ENCODE measurements around the gene BEND5. TPM values are rescaled to one million over a fixed set of nuclear protein-coding genes. Genes with fewer than 3 reads are reported as not detected.

Gene BEND5
- total and polyA plus RNA-seq, 7 donors = 0.84 to 3.7 (median 1.6) TPM

DNA sequence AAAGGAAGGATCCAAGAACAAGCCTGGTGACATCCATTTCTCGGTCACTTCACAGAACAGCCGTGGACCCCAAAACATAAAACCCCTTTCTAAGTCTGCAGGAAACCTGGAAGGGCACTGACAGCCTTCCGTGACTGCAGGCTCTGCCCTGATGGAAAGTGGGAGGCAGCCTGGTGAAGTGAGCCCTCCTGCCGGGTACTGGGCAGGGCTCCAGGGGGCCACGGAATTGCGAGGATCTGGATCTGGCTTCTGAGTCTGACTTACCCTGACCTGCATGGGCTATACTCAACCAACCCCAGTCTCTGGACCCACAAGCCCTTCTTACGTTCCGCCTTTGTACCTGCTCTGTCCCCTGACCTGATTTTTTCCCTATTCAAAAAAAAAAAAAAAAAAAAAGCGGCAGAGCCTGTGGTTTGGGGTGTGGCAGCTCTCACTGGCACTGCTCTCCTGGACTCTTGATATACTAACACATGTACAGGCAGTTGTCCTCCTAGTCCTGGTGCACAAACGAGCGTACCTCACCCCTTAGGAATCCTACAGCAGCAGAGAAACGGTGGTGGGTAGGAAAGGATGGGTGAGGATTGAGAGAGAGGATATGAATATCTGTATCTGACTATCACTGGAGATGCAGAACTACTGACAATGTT, 82.9 kb downstream of the BEND5 start:
- Histone ChIP-seq H3K27ac (no peak overlapping the region), H3K4me1 (no peaks in the 10 kb centered on the region), H3K9me3 (no peaks in the 10 kb centered on the region), H3K4me3 (no peak overlapping the region), H3K36me3 (ENCODE audit: insufficient read depth in 1 of 2, low read depth in 1 of 2) (no peaks in the 10 kb centered on the region), H3K27me3 (ENCODE audit: insufficient read depth in 3 of 3, low read length in 2 of 3) (peaks cover 0 to 10% (median 7%) of the 10 kb centered on the region in 3 donors)
- intact Hi-C loops (cut with DNase I) = no loop called here
- TF ChIP-seq, protein P1, sequence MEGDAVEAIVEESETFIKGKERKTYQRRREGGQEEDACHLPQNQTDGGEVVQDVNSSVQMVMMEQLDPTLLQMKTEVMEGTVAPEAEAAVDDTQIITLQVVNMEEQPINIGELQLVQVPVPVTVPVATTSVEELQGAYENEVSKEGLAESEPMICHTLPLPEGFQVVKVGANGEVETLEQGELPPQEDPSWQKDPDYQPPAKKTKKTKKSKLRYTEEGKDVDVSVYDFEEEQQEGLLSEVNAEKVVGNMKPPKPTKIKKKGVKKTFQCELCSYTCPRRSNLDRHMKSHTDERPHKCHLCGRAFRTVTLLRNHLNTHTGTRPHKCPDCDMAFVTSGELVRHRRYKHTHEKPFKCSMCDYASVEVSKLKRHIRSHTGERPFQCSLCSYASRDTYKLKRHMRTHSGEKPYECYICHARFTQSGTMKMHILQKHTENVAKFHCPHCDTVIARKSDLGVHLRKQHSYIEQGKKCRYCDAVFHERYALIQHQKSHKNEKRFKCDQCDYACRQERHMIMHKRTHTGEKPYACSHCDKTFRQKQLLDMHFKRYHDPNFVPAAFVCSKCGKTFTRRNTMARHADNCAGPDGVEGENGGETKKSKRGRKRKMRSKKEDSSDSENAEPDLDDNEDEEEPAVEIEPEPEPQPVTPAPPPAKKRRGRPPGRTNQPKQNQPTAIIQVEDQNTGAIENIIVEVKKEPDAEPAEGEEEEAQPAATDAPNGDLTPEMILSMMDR (IDR thresholded peaks at IDR 0.05) = no peak
- 52 to 62% (median 54%) methylated on average over 12 of the region's 12 CpGs for WGBS, 3 donors
- DNase-seq = no peak
- no peak for ATAC-seq

DNA sequence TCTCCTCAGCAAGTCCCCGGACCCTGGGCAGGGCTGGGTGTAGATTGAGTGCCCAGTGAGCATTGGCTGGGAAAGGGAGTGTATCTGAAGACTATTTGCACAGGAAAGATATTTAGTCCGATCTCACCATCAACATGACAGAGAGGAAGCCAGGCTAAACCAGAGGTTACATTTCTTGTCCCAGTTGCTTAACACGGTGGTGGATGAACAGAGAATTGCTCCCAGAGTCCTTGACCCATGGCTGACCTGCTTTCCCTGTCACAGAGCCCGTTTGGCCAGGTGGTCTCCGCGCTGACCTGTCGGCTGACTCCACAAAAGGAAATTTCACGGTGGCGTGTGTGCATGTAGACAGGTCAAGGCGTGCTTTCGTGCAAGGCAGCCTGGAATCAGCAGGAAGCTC, 83.5 kb downstream of the BEND5 start:
- H3K27me3 ChIP-seq (ENCODE audit: insufficient read depth in 3 of 3, low read length in 2 of 3) = peaks cover 0 to 10% (median 7%) of the 10 kb centered on the region in 3 donors
- DNase-seq (no peak), ATAC-seq (no peak)
- no peaks in the 10 kb centered on the region for H3K9me3 ChIP-seq
- intact Hi-C loops (cut with DNase I) = no loop called here
- H3K4me1 ChIP-seq = no peaks in the 10 kb centered on the region
- no peaks in the 10 kb centered on the region for H3K36me3 ChIP-seq (ENCODE audit: insufficient read depth in 1 of 2, low read depth in 1 of 2)
- no peak overlapping the region for H3K4me3 ChIP-seq
- TF ChIP-seq, protein P1 (IDR thresholded peaks at IDR 0.05) = no peak
- H3K27ac ChIP-seq = no peak overlapping the region
- WGBS, 3 donors = 39 to 49% (median 42%) methylated on average over 11 of the region's 11 CpGs

DNA sequence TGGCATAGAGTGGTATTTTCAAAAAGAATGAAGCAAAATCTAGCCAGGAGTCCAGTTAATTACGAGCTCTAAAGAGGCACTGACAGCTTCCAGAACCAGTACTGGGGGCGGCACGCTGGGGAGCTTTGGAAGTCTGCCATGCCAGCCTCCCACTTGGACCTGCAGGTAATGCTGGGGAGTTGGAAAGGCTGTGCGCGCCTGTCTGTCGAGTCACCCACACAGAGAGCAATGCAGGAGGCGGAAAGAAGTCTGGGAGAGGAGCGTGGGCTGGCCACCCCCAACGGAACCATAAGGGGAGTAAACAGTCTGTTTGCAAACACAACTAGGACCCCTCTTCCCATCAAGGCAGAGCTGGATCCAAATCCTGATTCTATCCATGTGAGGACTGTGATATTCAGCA, 84.5 kb downstream of the BEND5 start:
- Histone ChIP-seq H3K27ac (no peak overlapping the region), H3K27me3 (ENCODE audit: insufficient read depth in 3 of 3, low read length in 2 of 3) (peaks cover 0 to 10% (median 7%) of the 10 kb centered on the region in 3 donors), H3K36me3 (ENCODE audit: insufficient read depth in 1 of 2, low read depth in 1 of 2) (no peaks in the 10 kb centered on the region), H3K9me3 (no peaks in the 10 kb centered on the region), H3K4me3 (no peak overlapping the region), H3K4me1 (no peaks in the 10 kb centered on the region)
- TF ChIP-seq, protein P1 (IDR thresholded peaks at IDR 0.05) = no peak
- intact Hi-C loops (cut with DNase I) = no loop called here
- DNase-seq = no peak
- WGBS, 3 donors = 79 to 85% (median 84%) methylated on average over 9 of the region's 9 CpGs
- no peak for ATAC-seq

DNA sequence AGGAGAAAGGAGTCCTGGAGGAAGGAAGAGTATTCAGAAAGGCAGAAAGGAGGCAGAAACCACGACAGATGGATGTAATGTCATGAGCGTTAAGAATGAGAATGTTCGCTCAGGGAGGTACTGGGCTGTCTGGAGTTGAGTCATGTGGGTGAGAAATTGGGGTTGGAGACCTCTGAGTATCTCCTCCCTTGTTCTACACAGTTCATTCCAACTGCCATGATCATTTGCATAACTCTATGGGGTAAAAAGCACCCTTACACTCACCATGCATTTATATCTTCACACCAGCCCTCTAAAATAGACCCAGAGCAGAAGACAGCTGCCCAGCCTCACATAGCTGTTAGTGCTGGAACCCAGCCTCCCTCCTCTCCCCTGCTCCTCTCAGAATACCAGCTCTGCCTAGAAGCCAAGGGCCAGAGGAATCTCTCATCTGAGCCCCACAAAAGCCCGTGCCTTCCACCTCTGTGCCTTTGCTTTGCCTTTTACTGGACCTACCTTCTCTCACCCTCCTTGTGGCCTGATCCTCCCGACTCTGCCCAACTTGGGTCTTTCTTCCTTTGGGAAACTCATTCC, 85.2 kb downstream of the BEND5 start:
- H3K36me3 ChIP-seq (ENCODE audit: insufficient read depth in 1 of 2, low read depth in 1 of 2) = no peaks in the 10 kb centered on the region
- H3K9me3 ChIP-seq = no peaks in the 10 kb centered on the region
- intact Hi-C loops (cut with DNase I) = no loop called here
- TF ChIP-seq, protein P1 (IDR thresholded peaks at IDR 0.05) = no peak
- ATAC-seq (no peak), DNase-seq (no peak)
- H3K4me1 ChIP-seq = no peaks in the 10 kb centered on the region
- no peak overlapping the region for H3K27ac ChIP-seq
- 64 to 70% (median 69%) methylated on average over 5 of the region's 5 CpGs for WGBS, 3 donors
- H3K4me3 ChIP-seq = no peak overlapping the region
- peaks cover 0 to 10% (median 7%) of the 10 kb centered on the region in 3 donors for H3K27me3 ChIP-seq (ENCODE audit: insufficient read depth in 3 of 3, low read length in 2 of 3)

Measured in psoas muscle (tissue), 8 donors.